OCI-LY1 (cell line): ENCODE results near the gene CC2D2B.
A peak's percentile ranks its signal among the peaks of the same experiment; 100 is the strongest.
"Not testable (repeated sequence)": the region's sequence is repeated elsewhere in the genome, so short reads cannot be mapped to it uniquely, and the experiment has no call there.

ENCODE experiments used
- H2AFZ ChIP-seq: fragments of 200-600 bp; sonication (generic), shearing (Covaris generic); 2 replicates; pipeline ENCODE4 v1.6.0; 2014; ENCODE audit warnings: antibody characterized with exemption, mild to moderate bottlenecking, low read length
- H3F3A ChIP-seq: fragments of 200-600 bp; sonication (generic), shearing (Covaris generic); 2 replicates; pipeline ENCODE4 v1.6.0; 2014; ENCODE audit warnings: mild to moderate bottlenecking, antibody characterized with exemption, low read length, moderate library complexity; ENCODE audit not compliant: insufficient read depth
- H3K27ac ChIP-seq: fragments of 200-600 bp; sonication (generic); 2 replicates; pipeline ENCODE4 v1.5.1; 2014; ENCODE audit warnings: low read length, mixed run types, mild to moderate bottlenecking, low read depth; ENCODE audit not compliant: poor library complexity, severe bottlenecking
- H3K27me3 ChIP-seq: fragments of 200-600 bp; sonication (generic); 2 replicates; pipeline ENCODE4 v1.6.0; 2014; ENCODE audit warnings: antibody characterized with exemption, mild to moderate bottlenecking, low read length, moderate library complexity; ENCODE audit not compliant: insufficient read depth
- H3K36me3 ChIP-seq: fragments of 200-600 bp; sonication (generic); 2 replicates; pipeline ENCODE4 v1.6.1; 2014; ENCODE audit warnings: mild to moderate bottlenecking, antibody characterized with exemption, low read length, moderate library complexity, mixed read lengths; ENCODE audit not compliant: insufficient read depth
- H3K4me1 ChIP-seq: fragments of 200-600 bp; sonication (generic); 2 replicates; pipeline ENCODE4 v1.5.1; 2014; ENCODE audit warnings: mild to moderate bottlenecking, low read length, moderate library complexity; ENCODE audit not compliant: insufficient read depth, severe bottlenecking
- H3K4me2 ChIP-seq: fragments of 200-600 bp; sonication (generic), shearing (Covaris generic); 2 replicates; pipeline ENCODE4 v1.6.1; 2014; ENCODE audit warnings: low read length
- H3K4me3 ChIP-seq: fragments of 200-600 bp; sonication (generic); 2 replicates; pipeline ENCODE4 v1.5.1; 2014; ENCODE audit warnings: low read length, low read depth, mild to moderate bottlenecking, mixed read lengths; ENCODE audit not compliant: poor library complexity, severe bottlenecking
- H3K79me2 ChIP-seq: fragments of 200-600 bp; shearing (Covaris generic); 2 replicates; pipeline ENCODE4 v1.6.1; 2016; ENCODE audit warnings: mixed run types, low read length, mixed read lengths; ENCODE audit not compliant: insufficient read depth
- H3K9ac ChIP-seq: fragments of 200-600 bp; sonication (generic), shearing (Covaris generic); 2 replicates; pipeline ENCODE4 v1.6.1; 2014; ENCODE audit warnings: mild to moderate bottlenecking, low read length, mixed read lengths
- H3K9me2 ChIP-seq: fragments of 200-600 bp; sonication (generic), shearing (Covaris generic); 2 replicates; pipeline ENCODE4 v1.6.1; 2014; ENCODE audit warnings: low read depth, mild to moderate bottlenecking, low read length, mixed read lengths
- H3K9me3 ChIP-seq: fragments of 200-600 bp; shearing (Covaris generic); 2 replicates; pipeline ENCODE4 v1.6.1; 2014; ENCODE audit warnings: low read length, mixed read lengths
- H4K20me1 ChIP-seq: fragments of 200-600 bp; sonication (generic), shearing (Covaris generic); 2 replicates; pipeline ENCODE4 v1.6.0; 2016; ENCODE audit warnings: mild to moderate bottlenecking, low read length; ENCODE audit not compliant: insufficient read depth
- EZH2 ChIP-seq: fragments of 200-600 bp; sonication (generic), shearing (Covaris generic); IDR thresholded peaks from 2 replicates; pipeline ENCODE4 v1.8.0; 2017; ENCODE audit warnings: borderline replicate concordance, mixed run types, mild to moderate bottlenecking, antibody characterized with exemption, low read length, moderate library complexity, mixed read lengths
- TF ChIP-seq, protein P1 (sequence below): fragments of 200-600 bp; sonication (generic), shearing (Covaris generic); IDR thresholded peaks from 2 replicates; pipeline ENCODE4 v1.5.1; 2017; ENCODE audit warnings: mild to moderate bottlenecking, antibody characterized with exemption, low read length, moderate library complexity, mixed read lengths

The CC2D2B gene

GRCh38 chr10:95906677-95907455, 909 bp upstream of the CC2D2B start:
- no peaks in the 10 kb centered on the region for H3K9me3 ChIP-seq
- H3K9ac ChIP-seq, result peak overlapping the region; percentile 87
- H3K9me2 ChIP-seq, result no peaks in the 10 kb centered on the region
- no peaks in the 10 kb centered on the region for H3F3A ChIP-seq
- H3K79me2 ChIP-seq, result no peaks in the 10 kb centered on the region
- H3K27ac ChIP-seq, result no peak overlapping the region
- H3K4me3 ChIP-seq, result peak overlapping the region; percentile 90
- no peaks in the 10 kb centered on the region for H3K36me3 ChIP-seq
- no peaks in the 10 kb centered on the region for H3K27me3 ChIP-seq
- peak overlapping the region; percentile 74; the same call in 1 of the 2 replicates for H2AFZ ChIP-seq
- H3K4me2 ChIP-seq, result peak overlapping the region; percentile 89
- no peaks in the 10 kb centered on the region for H4K20me1 ChIP-seq
- H3K4me1 ChIP-seq, result peaks cover 7% of the 10 kb centered on the region
- no peak for TF ChIP-seq EZH2
- TF ChIP-seq, protein P1, sequence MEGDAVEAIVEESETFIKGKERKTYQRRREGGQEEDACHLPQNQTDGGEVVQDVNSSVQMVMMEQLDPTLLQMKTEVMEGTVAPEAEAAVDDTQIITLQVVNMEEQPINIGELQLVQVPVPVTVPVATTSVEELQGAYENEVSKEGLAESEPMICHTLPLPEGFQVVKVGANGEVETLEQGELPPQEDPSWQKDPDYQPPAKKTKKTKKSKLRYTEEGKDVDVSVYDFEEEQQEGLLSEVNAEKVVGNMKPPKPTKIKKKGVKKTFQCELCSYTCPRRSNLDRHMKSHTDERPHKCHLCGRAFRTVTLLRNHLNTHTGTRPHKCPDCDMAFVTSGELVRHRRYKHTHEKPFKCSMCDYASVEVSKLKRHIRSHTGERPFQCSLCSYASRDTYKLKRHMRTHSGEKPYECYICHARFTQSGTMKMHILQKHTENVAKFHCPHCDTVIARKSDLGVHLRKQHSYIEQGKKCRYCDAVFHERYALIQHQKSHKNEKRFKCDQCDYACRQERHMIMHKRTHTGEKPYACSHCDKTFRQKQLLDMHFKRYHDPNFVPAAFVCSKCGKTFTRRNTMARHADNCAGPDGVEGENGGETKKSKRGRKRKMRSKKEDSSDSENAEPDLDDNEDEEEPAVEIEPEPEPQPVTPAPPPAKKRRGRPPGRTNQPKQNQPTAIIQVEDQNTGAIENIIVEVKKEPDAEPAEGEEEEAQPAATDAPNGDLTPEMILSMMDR, result no peak

GRCh38 chr10:95908450-95908849, 675 bp downstream of the CC2D2B start:
- no peaks in the 10 kb centered on the region for H3K9me2 ChIP-seq

DNA sequence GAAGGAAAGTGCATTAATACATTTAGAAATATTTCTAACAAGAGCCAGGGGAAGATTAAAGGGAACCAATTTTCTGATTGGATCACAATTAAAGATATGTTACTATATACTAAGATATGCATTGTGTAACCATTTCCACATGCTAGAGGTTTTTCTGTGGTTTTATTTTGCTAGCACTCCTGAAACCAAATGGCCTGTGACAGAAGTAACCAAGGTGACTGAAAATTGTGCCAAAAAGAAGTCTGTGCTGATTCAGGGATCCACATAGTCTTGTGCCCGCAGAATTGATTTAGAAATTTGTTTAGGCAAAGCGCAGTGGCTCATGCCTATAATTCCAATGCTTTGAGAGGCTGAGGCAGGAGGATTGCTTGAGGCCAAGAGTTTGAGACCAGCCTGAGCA, 1.8 kb downstream of the CC2D2B start:
- H3K9me2 ChIP-seq, result no peaks in the 10 kb centered on the region

More at GRCh38 chr10:95908450-95908849, 675 bp downstream of the CC2D2B start:
- Histone ChIP-seq H3K27me3 (no peaks in the 10 kb centered on the region), H3F3A (no peaks in the 10 kb centered on the region), H2AFZ (0 out of 2 replicates have a peak overlapping the region, but pooled peaks have one; percentile 82), H3K4me2 (peak overlapping the region; percentile 89; the same call in 1 of the 2 replicates), H3K4me3 (no peak overlapping the region), H3K79me2 (no peaks in the 10 kb centered on the region), H3K36me3 (no peaks in the 10 kb centered on the region), H3K4me1 (peaks cover 7% of the 10 kb centered on the region), H3K9ac (no peak overlapping the region), H3K9me3 (no peaks in the 10 kb centered on the region), H4K20me1 (no peaks in the 10 kb centered on the region), H3K27ac (no peak overlapping the region)
- no peak for TF ChIP-seq EZH2
- TF ChIP-seq, protein P1, result no peak

DNA sequence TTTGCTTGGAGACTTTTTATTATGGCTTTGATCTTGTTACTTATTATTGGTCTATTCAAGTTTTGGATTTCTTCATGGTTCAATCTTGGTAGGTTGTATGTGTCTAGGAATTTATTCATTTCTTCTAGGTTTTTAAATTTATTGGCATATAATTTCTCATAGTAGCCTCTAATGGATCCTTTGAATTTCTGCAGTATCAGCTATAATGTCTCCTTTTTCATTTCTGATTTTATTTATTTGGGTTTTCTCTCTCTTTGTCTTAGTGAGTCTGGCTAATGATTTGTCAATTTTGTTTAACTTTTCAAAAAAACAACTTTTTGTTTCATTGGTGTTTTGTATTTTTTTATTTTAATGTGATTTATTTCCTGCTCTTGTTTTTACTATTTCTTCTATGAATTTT, 8.3 kb downstream of the CC2D2B start:
- not testable (repeated sequence) for H4K20me1 ChIP-seq, H3K27me3 ChIP-seq, H3F3A ChIP-seq, H3K27ac ChIP-seq, H3K9ac ChIP-seq, H2AFZ ChIP-seq, H3K9me2 ChIP-seq, H3K79me2 ChIP-seq, H3K4me3 ChIP-seq, H3K4me1 ChIP-seq, H3K36me3 ChIP-seq, H3K4me2 ChIP-seq, H3K9me3 ChIP-seq

More for the DNA sequence above, 1.8 kb downstream of the CC2D2B start:
- no peaks in the 10 kb centered on the region for H3K79me2 ChIP-seq
- H4K20me1 ChIP-seq, result no peaks in the 10 kb centered on the region
- no peaks in the 10 kb centered on the region for H3K36me3 ChIP-seq
- H3K27me3 ChIP-seq, result no peaks in the 10 kb centered on the region
- no peaks in the 10 kb centered on the region for H3F3A ChIP-seq
- H3K27ac ChIP-seq, result no peak overlapping the region
- H3K4me3 ChIP-seq, result no peak overlapping the region
- H3K9ac ChIP-seq, result no peak overlapping the region
- no peak overlapping the region for H3K4me2 ChIP-seq
- no peaks in the 10 kb centered on the region for H3K9me3 ChIP-seq
- H2AFZ ChIP-seq, result no peak overlapping the region
- no peak for TF ChIP-seq EZH2
- TF ChIP-seq, protein P1, result no peak
- peaks cover 7% of the 10 kb centered on the region for H3K4me1 ChIP-seq
